Measurements from ENCODE around the gene SSBP4.

DNA sequence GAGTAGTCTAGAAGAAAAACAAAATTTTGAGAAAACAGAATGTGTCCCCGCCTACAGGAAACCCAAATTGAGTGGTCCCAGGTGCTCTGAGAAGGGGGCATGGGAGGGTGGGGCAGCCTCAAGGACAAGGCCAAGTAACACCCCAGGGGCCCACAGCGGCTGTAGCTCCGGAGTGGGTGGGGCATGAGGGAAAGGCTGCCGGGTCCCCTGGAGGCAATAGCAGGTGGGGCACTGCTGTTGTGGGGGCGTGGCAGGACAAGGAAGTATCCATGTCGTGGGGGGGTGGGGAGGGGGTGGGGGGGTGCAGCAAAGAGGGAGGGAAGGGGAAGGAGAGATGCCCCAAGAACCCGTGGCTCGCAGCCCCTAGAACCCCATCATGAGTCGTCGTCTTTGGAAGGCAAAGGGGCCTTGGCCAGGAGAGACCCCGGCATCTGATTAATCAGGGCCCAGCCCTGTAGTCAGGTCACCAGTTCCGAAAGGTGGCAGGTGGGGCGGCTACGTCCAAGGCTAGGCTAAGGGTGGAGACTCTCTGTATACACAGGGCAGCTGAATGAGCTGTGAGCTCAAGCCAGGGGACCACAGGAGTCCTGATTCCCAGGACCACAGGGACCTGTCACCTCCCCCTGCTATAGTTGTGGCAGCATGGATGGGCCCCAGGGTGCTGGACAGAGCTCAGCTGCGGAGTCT is 26.2 kb downstream of the SSBP4 start:
- TF ChIP-seq, protein P1, sequence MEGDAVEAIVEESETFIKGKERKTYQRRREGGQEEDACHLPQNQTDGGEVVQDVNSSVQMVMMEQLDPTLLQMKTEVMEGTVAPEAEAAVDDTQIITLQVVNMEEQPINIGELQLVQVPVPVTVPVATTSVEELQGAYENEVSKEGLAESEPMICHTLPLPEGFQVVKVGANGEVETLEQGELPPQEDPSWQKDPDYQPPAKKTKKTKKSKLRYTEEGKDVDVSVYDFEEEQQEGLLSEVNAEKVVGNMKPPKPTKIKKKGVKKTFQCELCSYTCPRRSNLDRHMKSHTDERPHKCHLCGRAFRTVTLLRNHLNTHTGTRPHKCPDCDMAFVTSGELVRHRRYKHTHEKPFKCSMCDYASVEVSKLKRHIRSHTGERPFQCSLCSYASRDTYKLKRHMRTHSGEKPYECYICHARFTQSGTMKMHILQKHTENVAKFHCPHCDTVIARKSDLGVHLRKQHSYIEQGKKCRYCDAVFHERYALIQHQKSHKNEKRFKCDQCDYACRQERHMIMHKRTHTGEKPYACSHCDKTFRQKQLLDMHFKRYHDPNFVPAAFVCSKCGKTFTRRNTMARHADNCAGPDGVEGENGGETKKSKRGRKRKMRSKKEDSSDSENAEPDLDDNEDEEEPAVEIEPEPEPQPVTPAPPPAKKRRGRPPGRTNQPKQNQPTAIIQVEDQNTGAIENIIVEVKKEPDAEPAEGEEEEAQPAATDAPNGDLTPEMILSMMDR (conservative IDR thresholded peaks at IDR 0.05 in 1 of 2, IDR thresholded peaks at IDR 0.05 in 1 of 2; ENCODE audit: low read depth in 1 of 2, low read length in 2 of 2), result no peak
- TF ChIP-seq EZH2 (IDR thresholded peaks at IDR 0.05; ENCODE audit: low read length, missing control alignments), result no peak
